GM12878 (cell line): Measurements from ENCODE around the gene ORC4. TPM values are rescaled to one million over a fixed set of nuclear protein-coding genes. Genes with fewer than 3 reads are reported as not detected.

Experiments used
- ATAC-seq: fragments of 200-7000 bp; cut with Tn5 transposase; 3 replicates; pipeline ENCODE4 v1.9.1; 2020; ENCODE audit warnings: mild to moderate bottlenecking, moderate library complexity
- BruUV-seq: library from RNA; stranded (reverse); fragments of 400-500 nt; replicated peaks from 2 replicates; lab custom pipeline; 2021; lab: Mats Ljungman, UMichigan
- CTCF ChIA-PET: fragments of 300-600 bp; sonication (Branson Sonifier 250); formaldehyde crosslinking; extraction: SDS; loops from one replicate; lab custom pipeline; 2021; ENCODE audit warnings: inconsistent platforms; lab: Yijun Ruan, JAX
- POLR2A ChIA-PET: fragments of 350-600 bp; formaldehyde crosslinking; extraction: SDS; loops from one replicate; lab custom pipeline; 2021; ENCODE audit warnings: inconsistent platforms; lab: Charles Lee
- RAD21 ChIA-PET: fragments of 300-600 bp; sonication (Branson Sonifier 250); formaldehyde crosslinking; loops from one replicate; lab custom pipeline; 2023; ENCODE audit warnings: antibody characterized with exemption; ENCODE audit not compliant: unreplicated experiment; lab: Charles Lee
- SMC1A ChIA-PET: fragments of 300-600 bp; sonication (Branson Sonifier 250); formaldehyde crosslinking; loops from one replicate; lab custom pipeline; 2023; ENCODE audit not compliant: unreplicated experiment, uncharacterized antibody; lab: Charles Lee
- DNase-seq: peaks from one replicate; pipeline ENCODE4 v3.0.0-alpha.2; 2011; ENCODE audit warnings: low read depth, low spot score
- FAIRE-seq: peaks from 3 replicates; lab custom pipeline; 2011; peaks lifted over from hg19 to GRCh38; lab: Jason Lieb, UNC
- H2AFZ ChIP-seq: 2 replicates; pipeline ENCODE4 v1.6.0; 2011; ENCODE audit warnings: low read depth, low read length, control low read depth; ENCODE audit not compliant: control insufficient read depth
- H3K27ac ChIP-seq: 2 replicates; pipeline ENCODE4 v1.5.1; 2011; ENCODE audit warnings: control low read depth; ENCODE audit not compliant: control insufficient read depth, insufficient read depth
- H3K27me3 ChIP-seq, 2 experiments: replicated peaks in 1 of 2; 2 replicates each; pipeline versions ENCODE4 v1.6.0 to v1.6.1; 2011; ENCODE audit warnings: low read length in 1 of 2; ENCODE audit not compliant: control insufficient read depth in 2 of 2, insufficient read depth in 2 of 2
- H3K36me3 ChIP-seq, 2 experiments: 2 replicates each; pipeline ENCODE4 v1.5.1; 2011; ENCODE audit warnings: low read length in 1 of 2; ENCODE audit not compliant: control insufficient read depth in 2 of 2, insufficient read depth in 2 of 2
- H3K4me1 ChIP-seq: 2 replicates; pipeline ENCODE4 v1.6.1; 2011; ENCODE audit warnings: mild to moderate bottlenecking, low read length, moderate library complexity, mixed read lengths; ENCODE audit not compliant: control insufficient read depth, insufficient read depth
- H3K4me2 ChIP-seq: 2 replicates; pipeline ENCODE4 v1.6.0; 2011; ENCODE audit warnings: control low read depth; ENCODE audit not compliant: control insufficient read depth, insufficient read depth
- H3K4me3 ChIP-seq: fragments of 200-600 bp; sonication (generic); 2 replicates; pipeline ENCODE4 v1.5.1; 2016
- H3K79me2 ChIP-seq: 2 replicates; pipeline ENCODE4 v1.6.0; 2011; ENCODE audit warnings: low read length; ENCODE audit not compliant: control insufficient read depth, insufficient read depth
- H3K9ac ChIP-seq: 2 replicates; pipeline ENCODE4 v1.8.0; 2011; ENCODE audit warnings: low read length, control low read depth, mixed read lengths; ENCODE audit not compliant: control insufficient read depth, insufficient read depth
- H3K9me3 ChIP-seq: replicated peaks from 3 replicates; pipeline ENCODE4 v1.5.1; 2011; ENCODE audit warnings: mild to moderate bottlenecking, low read length; ENCODE audit not compliant: control insufficient read depth, insufficient read depth
- H4K20me1 ChIP-seq: 2 replicates; pipeline ENCODE4 v1.6.0; 2011; ENCODE audit not compliant: control insufficient read depth, insufficient read depth
- REST ChIP-seq: IDR thresholded peaks from 2 replicates; pipeline ENCODE4 v1.6.1; 2012; ENCODE audit warnings: mild to moderate bottlenecking, low read depth, low read length
- WGBS: methylation state at CpG from one replicate; pipeline ENCODE4 v1.1.6; 2016; ENCODE audit warnings: low lambda C conversion rate; ENCODE audit not compliant: insufficient replicate concordance, insufficient coverage; ENCODE audit errors: missing lambda C conversion rate; 5-methylcytosine and 5-hydroxymethylcytosine counted together
- in situ Hi-C: fragments of 300-500 bp; cut with MboI; formaldehyde crosslinking; loops from 9 replicates; pipeline ENCODE4 v1.14.3; 2018; ENCODE audit warnings: mixed read lengths
- intact Hi-C: fragments of 100-400 bp; cut with micrococcal nuclease; formaldehyde crosslinking; loops from one replicate; pipeline ENCODE4 v1.14.2; 2022; ENCODE audit not compliant: unreplicated experiment
- polyA plus RNA-seq, 11 experiments: library from polyadenylated mRNA; depleted of rRNA in 4 of 11; unstranded in 6 of 11; stranded (reverse) in 5 of 11; fragments of >200 nt; fragmentation: Nextera tagmentation in 4 of 11; fragmentation: Illumina TruSeq in 1 of 11; extraction: Ambion mirVana in 4 of 11; extraction: Trizol in 1 of 11; gene quantifications; 1 replicate in 1 of 11; 2 replicates in 10 of 11; pipeline versions ENCODE4 v1.2.1 to v1.2.3, GENCODE V29; 2011 to 2016; ENCODE audit warnings: inconsistent platforms in 2 of 11, missing spikeins in 2 of 11, low read depth in 1 of 11
- total RNA-seq, 4 experiments: library from RNA; depleted of rRNA in 3 of 4; stranded (reverse); fragments of >200 nt in 3 of 4; fragmentation: Illumina TruSeq in 1 of 4; extraction: Trizol in 1 of 4; gene quantifications; 2 replicates each; pipeline versions ENCODE4 v1.2.1 to v1.2.3, GENCODE V29; 2013 to 2021
- TF ChIP-seq, protein P1 (sequence below): fragments of 450-650 bp; IDR thresholded peaks from 2 replicates; pipeline ENCODE4 v1.6.1; 2016; ENCODE audit warnings: mild to moderate bottlenecking

Gene ORC4
- total and polyA plus RNA-seq, 10 of the 15 experiments (the other 5 are each of a cell fraction or from before 2014, with no cell fraction given): 25.7 to 71.3 (median 52.1) TPM

GRCh38 chr2:147945660-147946059, 74.9 kb downstream of the ORC4 start:
- no peak overlapping the region for H3K4me3 ChIP-seq
- no peaks in the 10 kb centered on the region; a peak in 2 of 4 replicates for H3K36me3 ChIP-seq
- WGBS: 92% methylated on average over 1 of the region's 1 CpG
- H3K27ac ChIP-seq: no peak overlapping the region
- SMC1A ChIA-PET: interaction anchor here (1.3 kb wide), 1 partner anchor 563 kb away, joined by 3 read pairs; no protein-coding TSS in a partner anchor
- BruUV-seq: no TSS peak
- H2AFZ ChIP-seq: no peak overlapping the region
- intact Hi-C loops: no loop called here
- FAIRE-seq: no peak
- TF ChIP-seq, protein P1, sequence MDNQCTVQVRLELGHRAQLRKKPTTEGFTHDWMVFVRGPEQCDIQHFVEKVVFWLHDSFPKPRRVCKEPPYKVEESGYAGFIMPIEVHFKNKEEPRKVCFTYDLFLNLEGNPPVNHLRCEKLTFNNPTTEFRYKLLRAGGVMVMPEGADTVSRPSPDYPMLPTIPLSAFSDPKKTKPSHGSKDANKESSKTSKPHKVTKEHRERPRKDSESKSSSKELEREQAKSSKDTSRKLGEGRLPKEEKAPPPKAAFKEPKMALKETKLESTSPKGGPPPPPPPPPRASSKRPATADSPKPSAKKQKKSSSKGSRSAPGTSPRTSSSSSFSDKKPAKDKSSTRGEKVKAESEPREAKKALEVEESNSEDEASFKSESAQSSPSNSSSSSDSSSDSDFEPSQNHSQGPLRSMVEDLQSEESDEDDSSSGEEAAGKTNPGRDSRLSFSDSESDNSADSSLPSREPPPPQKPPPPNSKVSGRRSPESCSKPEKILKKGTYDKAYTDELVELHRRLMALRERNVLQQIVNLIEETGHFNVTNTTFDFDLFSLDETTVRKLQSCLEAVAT: no peak
- peak; percentile 65; the same call in 1 of the 2 replicates for TF ChIP-seq REST
- no peaks in the 10 kb centered on the region for H3K79me2 ChIP-seq
- H3K9me3 ChIP-seq: no peaks in the 10 kb centered on the region
- DNase-seq: no peak
- H3K27me3 ChIP-seq: no peaks in the 10 kb centered on the region
- no peak overlapping the region for H3K4me2 ChIP-seq
- no peak overlapping the region for H3K9ac ChIP-seq
- CTCF ChIA-PET: interaction anchor here (2.4 kb wide), 1 partner anchor 563 kb away, joined by 8 read pairs; no protein-coding TSS in a partner anchor
- no peak for ATAC-seq
- H3K4me1 ChIP-seq: no peaks in the 10 kb centered on the region
- in situ Hi-C loops: no loop called here
- POLR2A ChIA-PET: no interaction called here
- RAD21 ChIA-PET: interaction anchor here (2.1 kb wide), 1 partner anchor 563 kb away, joined by 6 read pairs; no protein-coding TSS in a partner anchor
- H4K20me1 ChIP-seq: no peaks in the 10 kb centered on the region
